DMS 273 (cell line): ENCODE measurements around the gene CLCN7.

Experiments used
- DNase-seq: peaks from one replicate; lab custom pipeline; 2025; ENCODE audit not compliant: unreplicated experiment; lab: John Stamatoyannopoulos, UW

Gene CLCN7

GRCh38 chr16:1503110-1503955 lies 28.5 kb upstream of the CLCN7 start:
- DNase-seq, result no peak

DNA sequence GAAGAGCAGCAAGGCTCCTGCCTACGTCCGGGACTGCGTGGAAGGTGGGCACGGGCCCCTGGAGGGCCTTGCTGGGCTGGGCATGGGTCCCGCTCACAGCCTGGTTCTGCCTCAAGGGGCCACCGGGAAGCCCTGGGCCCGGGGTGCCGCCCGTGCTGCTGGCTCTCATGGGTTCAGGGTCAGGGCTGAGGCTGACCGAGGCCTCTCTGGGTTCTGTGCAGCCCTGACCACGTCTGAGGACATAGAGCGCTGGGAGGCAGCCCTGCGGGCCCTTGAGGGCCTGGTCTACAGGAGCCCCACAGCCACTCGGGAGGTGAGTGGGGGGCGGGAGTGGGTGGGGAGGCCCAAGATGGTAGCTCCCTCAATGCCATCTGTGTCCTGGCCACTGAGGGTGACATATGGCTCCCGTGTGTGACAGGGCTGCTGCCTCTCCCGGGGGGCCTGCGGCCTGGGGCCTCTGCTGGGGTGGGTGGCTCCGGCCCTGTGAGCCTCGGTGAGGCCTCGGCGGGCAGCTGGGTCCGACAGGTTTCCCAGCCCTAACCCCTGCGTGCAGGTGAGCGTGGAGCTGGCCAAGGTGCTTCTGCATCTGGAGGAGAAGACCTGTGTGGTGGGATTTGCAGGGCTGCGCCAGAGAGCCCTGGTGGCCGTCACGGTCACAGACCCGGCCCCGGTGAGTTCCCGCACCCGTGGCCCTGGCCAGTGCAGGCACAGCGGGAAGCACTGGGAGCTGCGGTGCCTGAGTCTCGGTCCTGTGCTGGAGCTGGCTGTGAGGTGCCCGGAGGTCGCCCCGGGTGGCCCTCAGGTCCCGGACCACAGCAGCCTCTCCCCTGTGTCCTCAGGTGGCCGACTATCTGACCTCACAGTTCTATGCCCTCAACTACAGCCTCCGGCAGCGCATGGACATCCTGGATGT lies 27.5 kb upstream of the CLCN7 start:
- DNase-seq, result no peak

DNA sequence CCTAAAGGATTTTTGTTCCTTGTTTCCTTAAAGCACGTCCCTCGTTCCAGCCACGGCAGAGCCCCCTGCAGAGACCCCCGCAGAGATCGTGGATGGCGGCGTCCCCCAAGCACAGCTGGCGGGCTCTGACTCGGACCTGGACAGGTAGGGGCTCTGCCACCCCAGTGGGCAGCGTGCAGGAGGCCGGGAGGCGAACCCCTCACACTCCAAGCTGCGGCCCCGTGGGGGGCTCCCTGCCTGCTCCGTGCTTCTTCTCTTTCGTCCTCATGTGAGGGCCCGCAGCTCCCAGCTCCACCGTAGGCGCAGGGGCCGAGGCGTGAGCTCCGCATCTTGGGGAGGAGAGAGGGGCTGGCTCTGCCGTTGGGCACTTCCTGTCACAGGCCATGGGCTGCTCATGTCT lies 26.8 kb upstream of the CLCN7 start:
- no peak for DNase-seq

GRCh38 chr16:1500465-1501150 lies 25.8 kb upstream of the CLCN7 start:
- DNase-seq, result no peak

- DNase-seq, result no peak
Measured at GRCh38 chr16:1499756-1500464, 25.1 kb upstream of the CLCN7 start.

DNA sequence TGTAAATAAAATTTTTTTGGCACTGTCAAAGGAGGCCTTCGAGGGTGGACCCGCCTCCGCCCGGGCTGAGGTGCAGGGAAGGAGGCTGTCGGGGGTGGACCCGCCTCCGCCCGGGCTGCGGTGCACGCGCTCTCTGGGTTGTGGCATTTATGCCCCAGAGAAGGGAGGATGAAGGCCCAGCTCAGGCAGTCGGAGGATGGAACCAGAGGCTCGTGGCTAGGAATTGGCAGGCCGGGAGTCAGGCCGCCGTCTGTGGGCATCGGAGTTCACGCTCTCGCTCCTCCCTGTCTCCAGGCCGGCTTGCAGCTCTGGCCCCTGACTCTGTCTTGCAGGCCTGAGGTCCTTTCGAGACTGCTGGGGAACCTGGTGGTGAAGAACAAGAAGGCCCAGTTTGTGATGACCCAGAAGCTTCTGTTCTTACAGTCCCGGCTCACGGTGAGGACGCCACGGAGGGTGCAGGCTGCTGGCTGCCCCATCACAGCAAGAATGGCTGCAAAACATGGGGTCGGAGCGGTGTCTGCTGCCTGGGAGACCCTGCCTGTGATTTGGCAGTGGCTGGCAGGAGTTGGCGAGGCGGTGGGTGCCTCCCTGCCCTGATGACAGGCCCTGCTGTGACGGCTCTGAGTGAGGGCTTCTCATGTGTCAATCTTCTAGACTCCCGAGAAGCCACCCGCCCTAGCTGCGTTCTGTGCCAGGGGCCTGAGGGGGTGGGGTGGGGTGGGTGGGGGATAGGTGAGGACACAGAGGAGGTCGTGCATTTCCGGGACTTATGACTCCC lies 24.3 kb upstream of the CLCN7 start:
- DNase-seq, result no peak

GRCh38 chr16:1497014-1497598 lies 22.3 kb upstream of the CLCN7 start:
- no peak for DNase-seq

GRCh38 chr16:1496464-1496863 lies 21.6 kb upstream of the CLCN7 start:
- no peak for DNase-seq

- DNase-seq, result no peak
Measured at GRCh38 chr16:1495889-1496262, 21.0 kb upstream of the CLCN7 start.

DNA sequence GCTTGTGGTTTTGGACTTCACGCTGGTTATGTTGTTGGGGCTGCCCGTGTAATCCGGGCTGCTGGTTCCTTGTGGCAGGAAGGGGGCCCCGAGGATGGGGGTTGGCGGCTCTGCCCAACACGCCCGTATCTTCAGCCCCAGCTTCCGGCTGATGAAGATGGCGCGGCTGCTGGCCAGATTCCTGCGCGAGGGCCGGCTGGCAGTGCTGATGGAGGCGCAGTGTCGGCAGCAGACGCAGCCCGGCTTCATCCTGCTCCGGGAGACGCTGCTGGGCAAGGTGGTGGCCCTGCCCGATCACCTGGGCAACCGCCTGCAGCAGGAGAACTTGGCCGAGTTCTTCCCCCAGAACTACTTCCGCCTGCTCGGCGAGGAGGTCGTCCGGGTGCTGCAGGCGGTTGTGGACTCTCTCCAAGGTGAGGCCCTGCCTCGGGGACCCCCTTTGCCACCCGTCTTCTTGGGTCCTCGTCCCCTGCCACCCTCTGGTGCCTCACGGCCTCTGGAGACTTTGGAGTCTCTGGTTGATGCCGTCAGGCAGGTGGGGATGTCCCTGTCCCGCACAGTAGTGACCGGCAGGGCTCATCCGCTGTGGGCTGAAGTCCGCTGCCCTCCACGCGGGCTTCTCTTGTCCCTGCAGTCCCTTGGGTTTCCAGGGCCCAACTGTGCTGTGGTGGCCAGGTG lies 20.5 kb upstream of the CLCN7 start:
- no peak for DNase-seq

DNA sequence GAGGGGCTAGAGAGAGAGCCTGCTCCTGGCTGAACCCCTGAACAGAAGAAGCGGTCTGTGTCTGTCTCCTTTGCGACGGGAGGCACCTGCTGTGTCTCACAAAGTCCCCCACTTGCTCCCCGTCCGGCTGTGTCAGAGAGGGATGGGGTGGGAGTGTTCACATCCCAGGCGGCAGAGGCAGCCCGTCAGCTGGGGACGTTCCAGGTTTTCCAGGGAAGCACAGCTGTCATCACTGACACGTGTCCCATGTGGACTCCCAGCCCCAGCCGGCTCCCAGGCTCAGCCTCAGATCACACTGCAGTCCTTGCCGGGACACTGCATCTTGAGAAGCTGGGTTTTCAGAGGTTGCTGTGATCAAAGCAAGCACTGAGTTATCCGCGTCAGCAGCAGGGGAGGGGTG lies 19.9 kb upstream of the CLCN7 start:
- peak; percentile 85 for DNase-seq

DNA sequence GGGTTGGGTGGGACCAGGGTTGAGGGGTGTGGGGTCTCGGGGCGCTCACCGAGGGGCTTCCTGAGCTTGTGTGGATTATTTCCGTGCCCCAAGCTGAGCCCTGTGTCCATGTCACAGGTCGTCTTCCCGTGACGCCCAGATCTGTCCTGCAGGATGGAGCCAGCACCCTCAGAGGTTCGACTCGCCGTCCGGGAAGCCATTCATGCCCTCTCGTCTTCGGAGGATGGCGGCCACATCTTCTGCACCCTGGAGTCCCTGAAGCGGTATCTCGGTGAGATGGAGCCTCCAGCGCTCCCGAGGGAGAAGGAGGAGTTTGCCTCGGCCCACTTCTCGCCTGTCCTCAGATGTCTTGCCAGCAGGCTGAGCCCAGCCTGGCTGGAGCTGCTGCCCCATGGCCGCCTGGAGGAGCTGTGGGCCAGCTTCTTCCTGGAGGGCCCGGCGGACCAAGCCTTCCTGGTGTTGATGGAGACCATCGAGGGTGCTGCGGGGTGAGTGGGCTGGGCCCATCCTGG lies 19.4 kb upstream of the CLCN7 start:
- peak; percentile 73 for DNase-seq

- DNase-seq, result peak; percentile 60
Measured at GRCh38 chr16:1493746-1494094, 18.9 kb upstream of the CLCN7 start.

- DNase-seq, result peak; percentile 93
Measured at GRCh38 chr16:1492923-1493745, 18.3 kb upstream of the CLCN7 start, which contains the start of gene TELO2. TSS of gene TELO2 (plus strand) at chr16:1493360. CDS start at chr16:1494282, 922 bp downstream.

- peak; percentile 41 for DNase-seq
Measured at GRCh38 chr16:1492082-1492922, 17.5 kb upstream of the CLCN7 start.

DNA sequence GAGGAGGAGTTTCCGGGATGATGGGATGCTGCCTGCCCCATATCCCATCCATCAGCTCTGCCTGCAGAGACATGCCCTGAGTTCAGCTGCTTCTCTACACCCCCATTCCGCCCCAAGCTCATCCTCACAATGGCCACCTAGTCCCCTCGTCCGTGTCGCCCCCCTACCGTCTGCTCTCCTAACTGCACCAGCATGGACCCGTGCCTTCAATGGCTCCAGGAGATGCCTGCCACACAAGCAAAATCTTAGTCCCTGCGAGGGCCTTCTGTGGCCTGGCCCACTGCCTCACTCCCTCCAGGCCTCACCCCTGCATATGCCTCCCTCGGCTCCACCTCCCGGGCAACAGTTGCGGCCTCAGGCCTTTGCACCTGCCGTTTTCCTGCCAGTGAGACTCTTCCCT lies 16.5 kb upstream of the CLCN7 start:
- no peak for DNase-seq

- DNase-seq, result no peak
Measured at GRCh38 chr16:1489077-1489476, 14.2 kb upstream of the CLCN7 start.
